DND-41 (cell line): ENCODE results near the gene WFDC12.

Experiments
- ATAC-seq: fragments of 200-7000 bp; cut with Tn5 transposase; 3 replicates; pipeline ENCODE4 v1.9.1; 2021; ENCODE audit warnings: low read depth; ENCODE audit not compliant: insufficient read depth
- DNase-seq: peaks from one replicate; pipeline ENCODE4 v3.0.0-alpha.2; 2020
- H2AFZ ChIP-seq: 2 replicates; pipeline ENCODE4 v1.6.0; 2012; ENCODE audit warnings: low read depth, low read length
- H3K27ac ChIP-seq: 2 replicates; pipeline ENCODE4 v1.5.1; 2012; ENCODE audit warnings: low read length, inconsistent platforms
- H3K27me3 ChIP-seq: fragments of 200-600 bp; sonication (generic); 2 replicates; pipeline ENCODE4 v1.6.0; 2012; ENCODE audit warnings: low read length, mild to moderate bottlenecking, inconsistent platforms; ENCODE audit not compliant: insufficient read depth, poor library complexity
- H3K36me3 ChIP-seq: 2 replicates; pipeline ENCODE4 v1.5.1; 2012; ENCODE audit warnings: low read length, inconsistent platforms; ENCODE audit not compliant: insufficient read depth
- H3K4me1 ChIP-seq: 2 replicates; pipeline ENCODE4 v1.5.1; 2012; ENCODE audit warnings: mild to moderate bottlenecking, low read length; ENCODE audit not compliant: insufficient read depth
- H3K4me2 ChIP-seq: 2 replicates; pipeline ENCODE4 v1.6.0; 2012; ENCODE audit warnings: mild to moderate bottlenecking, moderate library complexity, low read length, inconsistent platforms; ENCODE audit not compliant: insufficient read depth
- H3K4me3 ChIP-seq, 2 experiments: fragments of 200-600 bp in 1 of 2; shearing (Covaris generic) in 1 of 2; 2 replicates each; pipeline ENCODE4 v1.5.1; 2012 to 2016; ENCODE audit warnings: inconsistent platforms in 2 of 2, low read length in 2 of 2, mild to moderate bottlenecking in 2 of 2, low read depth in 1 of 2, moderate library complexity in 1 of 2
- H3K79me2 ChIP-seq: 2 replicates; pipeline ENCODE4 v1.6.0; 2012; ENCODE audit warnings: low read length, inconsistent platforms; ENCODE audit not compliant: insufficient read depth
- H3K9ac ChIP-seq: 2 replicates; pipeline ENCODE4 v1.6.0; 2012; ENCODE audit warnings: low read depth, mild to moderate bottlenecking, inconsistent platforms, low read length, moderate library complexity
- H3K9me3 ChIP-seq: 2 replicates; pipeline ENCODE4 v1.5.1; 2012; ENCODE audit warnings: low read length, moderate library complexity, mild to moderate bottlenecking, inconsistent platforms; ENCODE audit not compliant: insufficient read depth, severe bottlenecking
- H4K20me1 ChIP-seq: 2 replicates; pipeline ENCODE4 v1.6.0; 2012; ENCODE audit warnings: low read length; ENCODE audit not compliant: insufficient read depth
- CTCF ChIP-seq: IDR thresholded peaks from 2 replicates; pipeline ENCODE4 v1.5.1; 2012; ENCODE audit warnings: borderline replicate concordance, low read length, moderate library complexity, mild to moderate bottlenecking; ENCODE audit not compliant: poor library complexity, severe bottlenecking; ENCODE audit errors: extremely low read depth
- EZH2 ChIP-seq: IDR thresholded peaks from 3 replicates; pipeline ENCODE4 v1.6.1; 2012; ENCODE audit warnings: borderline replicate concordance, low read depth, mild to moderate bottlenecking, moderate library complexity, low read length, inconsistent platforms; ENCODE audit not compliant: severe bottlenecking

The WFDC12 gene

GRCh38 chr20:45088247-45088646 is 36.0 kb downstream of the WFDC12 start:
- Histone ChIP-seq H2AFZ (no peak overlapping the region), H3K27ac (no peak overlapping the region), H3K27me3 (no peaks in the 10 kb centered on the region), H3K9ac (no peak overlapping the region), H3K4me3 (no peak overlapping the region), H3K9me3 (no peaks in the 10 kb centered on the region), H4K20me1 (no peaks in the 10 kb centered on the region), H3K4me2 (no peak overlapping the region), H3K79me2 (no peaks in the 10 kb centered on the region), H3K36me3 (no peaks in the 10 kb centered on the region), H3K4me1 (no peaks in the 10 kb centered on the region)
- DNase-seq, result no peak
- no peak for ATAC-seq
- no peak for TF ChIP-seq CTCF
- TF ChIP-seq EZH2, result no peak

GRCh38 chr20:45087814-45088213 is 36.5 kb downstream of the WFDC12 start:
- H3K4me2 ChIP-seq, result no peak overlapping the region
- no peak overlapping the region for H3K9ac ChIP-seq
- H3K4me1 ChIP-seq, result no peaks in the 10 kb centered on the region
- H3K36me3 ChIP-seq, result 0 out of 2 replicates have a peak, but pooled peaks cover 1% of the 10 kb centered on the region
- H4K20me1 ChIP-seq, result no peaks in the 10 kb centered on the region
- H3K9me3 ChIP-seq, result no peaks in the 10 kb centered on the region
- no peak for TF ChIP-seq CTCF
- no peak for TF ChIP-seq EZH2
- no peaks in the 10 kb centered on the region for H3K27me3 ChIP-seq
- H3K27ac ChIP-seq, result no peak overlapping the region
- no peak for DNase-seq
- no peak overlapping the region for H2AFZ ChIP-seq
- no peak for ATAC-seq
- no peaks in the 10 kb centered on the region for H3K79me2 ChIP-seq
- no peak overlapping the region for H3K4me3 ChIP-seq

- Histone ChIP-seq H3K27ac (no peak overlapping the region), H4K20me1 (no peaks in the 10 kb centered on the region), H3K4me2 (no peak overlapping the region), H3K9me3 (peaks cover 5% of the 10 kb centered on the region), H3K4me1 (no peaks in the 10 kb centered on the region), H3K27me3 (no peaks in the 10 kb centered on the region), H3K79me2 (no peaks in the 10 kb centered on the region), H3K4me3 (no peak overlapping the region), H2AFZ (no peak overlapping the region), H3K36me3 (peaks cover 7% of the 10 kb centered on the region), H3K9ac (no peak overlapping the region)
- ATAC-seq, result no peak
- TF ChIP-seq CTCF (no peak), EZH2 (no peak)
- DNase-seq, result no peak
Observed at GRCh38 chr20:45087097-45087790, 37.0 kb downstream of the WFDC12 start.

GRCh38 chr20:45085867-45086266 is 38.4 kb downstream of the WFDC12 start:
- TF ChIP-seq CTCF (no peak), EZH2 (no peak)

More at GRCh38 chr20:45085867-45086266, 38.4 kb downstream of the WFDC12 start:
- no peaks in the 10 kb centered on the region for H4K20me1 ChIP-seq
- ATAC-seq, result no peak
- no peaks in the 10 kb centered on the region for H3K4me1 ChIP-seq
- no peak overlapping the region for H2AFZ ChIP-seq
- H3K4me3 ChIP-seq, result no peak overlapping the region
- no peak overlapping the region for H3K9ac ChIP-seq
- H3K9me3 ChIP-seq, result peaks cover 6% of the 10 kb centered on the region
- H3K4me2 ChIP-seq, result no peak overlapping the region
- no peaks in the 10 kb centered on the region for H3K27me3 ChIP-seq
- H3K36me3 ChIP-seq, result peaks cover 19% of the 10 kb centered on the region
- H3K79me2 ChIP-seq, result no peaks in the 10 kb centered on the region
- no peak overlapping the region for H3K27ac ChIP-seq
- no peak for DNase-seq
